C1 segment of cervical spinal cord (tissue), 14 donors: ENCODE measurements around the gene ZNF770.

ENCODE experiments used
- DNase-seq, 14 donors: peaks; one replicate each; lab custom pipeline; 2025; lab: John Stamatoyannopoulos, UW

ZNF770 gene, protein sequence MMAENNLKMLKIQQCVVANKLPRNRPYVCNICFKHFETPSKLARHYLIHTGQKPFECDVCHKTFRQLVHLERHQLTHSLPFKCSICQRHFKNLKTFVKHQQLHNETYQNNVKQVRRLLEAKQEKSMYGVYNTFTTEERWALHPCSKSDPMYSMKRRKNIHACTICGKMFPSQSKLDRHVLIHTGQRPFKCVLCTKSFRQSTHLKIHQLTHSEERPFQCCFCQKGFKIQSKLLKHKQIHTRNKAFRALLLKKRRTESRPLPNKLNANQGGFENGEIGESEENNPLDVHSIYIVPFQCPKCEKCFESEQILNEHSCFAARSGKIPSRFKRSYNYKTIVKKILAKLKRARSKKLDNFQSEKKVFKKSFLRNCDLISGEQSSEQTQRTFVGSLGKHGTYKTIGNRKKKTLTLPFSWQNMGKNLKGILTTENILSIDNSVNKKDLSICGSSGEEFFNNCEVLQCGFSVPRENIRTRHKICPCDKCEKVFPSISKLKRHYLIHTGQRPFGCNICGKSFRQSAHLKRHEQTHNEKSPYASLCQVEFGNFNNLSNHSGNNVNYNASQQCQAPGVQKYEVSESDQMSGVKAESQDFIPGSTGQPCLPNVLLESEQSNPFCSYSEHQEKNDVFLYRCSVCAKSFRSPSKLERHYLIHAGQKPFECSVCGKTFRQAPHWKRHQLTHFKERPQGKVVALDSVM

DNA sequence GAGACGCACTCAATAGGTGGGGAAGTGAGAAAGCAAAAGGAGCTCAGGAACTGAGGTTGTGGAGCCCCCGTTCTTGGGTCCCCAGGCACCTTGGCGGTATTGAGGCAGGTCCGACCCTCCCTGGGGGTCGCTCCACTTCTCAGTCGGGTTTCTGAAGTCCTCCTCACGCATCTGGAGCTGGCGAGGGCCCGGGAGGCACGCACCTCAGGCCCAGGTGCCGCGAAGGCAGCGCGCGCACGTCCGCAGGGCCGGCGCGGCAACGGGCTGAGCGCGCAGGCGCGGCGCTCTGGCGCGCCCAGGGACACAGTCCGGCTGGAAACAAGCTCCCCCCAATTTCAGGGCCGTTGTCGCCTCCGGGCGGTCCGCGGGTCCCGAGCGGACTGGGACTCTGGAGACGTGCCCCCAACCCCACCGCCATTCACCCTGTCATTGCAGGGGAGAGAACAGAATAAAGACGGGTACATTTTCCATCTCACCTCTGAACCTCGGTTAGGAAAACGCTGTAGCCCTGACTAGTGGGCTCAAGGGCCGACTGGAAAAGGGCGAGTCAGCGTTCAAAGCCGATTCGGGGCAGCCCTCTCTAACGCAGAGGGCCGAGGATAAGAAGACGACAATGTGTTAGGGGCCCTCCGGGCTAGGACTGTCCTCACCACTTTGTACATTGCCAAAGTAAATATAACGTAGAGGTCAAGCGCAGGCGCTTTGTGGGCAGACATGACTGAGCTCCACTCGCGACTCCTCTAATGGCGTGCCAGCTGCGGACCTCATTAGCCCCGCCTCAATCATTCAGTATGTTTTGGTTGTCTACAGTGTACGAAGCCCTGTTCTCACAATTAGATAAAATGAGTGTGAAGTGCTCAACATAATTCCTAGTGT is at the start of gene ZNF770:
ZNF770 (minus strand) TSS at position 261 of the 876 bp plus-strand sequence. CDS start 4,853 bp downstream, outside the sequence.
- peak; percentile 33 to 94 (median 76) for DNase-seq

DNA sequence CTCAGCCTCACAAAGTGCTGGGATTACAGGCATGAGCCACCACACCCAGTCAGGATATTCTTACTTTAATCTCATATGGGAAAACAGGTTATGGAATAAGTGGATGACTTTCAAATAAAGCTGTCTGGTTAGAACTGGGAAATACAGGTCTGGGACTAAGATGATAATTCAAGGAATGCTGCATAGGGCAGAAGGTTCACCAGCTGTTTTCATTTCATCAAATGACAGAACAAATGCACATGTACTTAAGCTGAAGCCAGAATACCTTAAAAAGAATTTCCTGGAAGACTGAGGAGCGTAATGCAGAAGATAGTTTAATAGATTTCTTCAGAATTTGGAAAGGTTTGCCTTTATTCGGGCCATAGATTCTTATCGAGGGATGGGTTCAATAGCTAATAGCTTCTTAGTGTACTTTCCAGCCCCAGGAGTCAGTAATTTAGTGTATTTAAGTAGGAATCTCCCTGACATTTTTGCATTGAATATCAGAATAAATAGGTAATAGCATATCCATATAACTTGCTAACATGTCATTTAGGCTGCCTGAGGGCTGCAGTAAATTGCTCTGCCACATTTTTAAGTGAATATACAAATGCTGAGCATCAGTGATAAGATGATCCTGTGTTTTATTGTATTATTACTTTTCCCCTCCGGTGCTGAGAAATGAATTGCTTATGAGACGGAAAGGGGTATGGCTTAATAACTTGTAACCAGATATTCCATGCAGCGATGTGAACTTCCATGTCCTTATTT is 40.3 kb upstream of the ZNF770 start:
- no peak for DNase-seq

GRCh38 chr15:35023804-35024203 is 35.7 kb upstream of the ZNF770 start:
- no peak for DNase-seq

DNA sequence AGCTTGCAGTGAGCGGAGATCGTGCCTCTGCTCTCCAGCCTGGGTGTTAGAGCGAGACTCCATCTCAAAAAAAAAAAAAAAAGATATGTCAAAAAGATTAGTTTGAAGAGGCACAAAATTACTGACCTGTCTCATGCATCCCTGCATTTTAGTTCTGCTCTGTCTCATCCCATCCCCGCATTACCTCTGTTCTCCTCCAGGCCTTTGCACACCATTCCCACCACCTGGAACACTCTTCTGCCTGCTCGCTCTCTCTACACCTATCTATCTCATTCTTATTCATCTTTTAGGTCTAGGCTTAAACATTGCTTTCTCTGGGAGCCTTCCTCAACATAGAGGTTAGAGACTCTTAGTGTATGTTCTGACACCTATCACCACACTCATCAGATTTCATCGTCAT is 32.9 kb upstream of the ZNF770 start:
- no peak for DNase-seq

GRCh38 chr15:35019404-35020327 is 31.6 kb upstream of the ZNF770 start:
- no peak for DNase-seq

- DNase-seq, result peak in 1 of 14 donors; percentile 2
Measured at GRCh38 chr15:35014241-35014640, 26.2 kb upstream of the ZNF770 start.

DNA sequence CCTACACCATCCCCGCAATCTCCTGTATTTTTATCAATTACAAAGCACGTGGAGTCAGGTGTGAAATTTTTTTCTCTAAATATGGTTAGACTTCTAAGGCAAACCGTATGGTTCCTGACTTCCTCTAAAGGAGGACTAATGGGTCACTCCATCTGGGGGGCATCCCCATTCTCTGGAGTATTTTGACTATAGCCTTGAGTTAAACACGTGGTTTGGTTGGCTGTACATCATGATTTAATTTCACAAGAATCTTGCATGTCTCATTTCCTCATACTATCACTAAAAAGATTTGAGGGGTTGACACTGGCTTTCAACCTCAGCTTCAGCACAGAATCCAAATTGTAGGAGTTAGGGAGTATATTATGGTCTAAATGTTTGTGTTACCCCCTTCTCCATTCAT is 25.3 kb upstream of the ZNF770 start:
- no peak for DNase-seq

DNA sequence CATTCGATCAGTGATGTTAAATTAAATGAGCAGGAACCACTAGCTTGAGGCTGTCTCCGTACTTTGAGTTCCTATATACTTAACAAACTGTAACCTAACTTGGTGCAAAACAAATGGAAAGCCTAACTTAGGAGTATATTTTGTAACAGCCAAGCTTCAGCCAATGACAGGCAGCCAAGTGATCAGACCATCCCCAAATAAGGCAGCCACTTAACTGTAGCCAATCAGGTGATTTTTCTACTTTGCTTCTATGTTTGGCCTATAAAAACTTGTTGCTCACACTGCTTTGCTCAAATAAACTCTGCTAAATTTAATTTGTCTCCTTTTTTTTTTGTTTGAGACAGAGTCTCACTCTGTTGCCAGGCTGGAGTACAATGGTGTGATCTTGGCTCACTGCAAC is 19.3 kb upstream of the ZNF770 start:
- no peak for DNase-seq

- DNase-seq, result no peak
Measured at GRCh38 chr15:35005933-35006332, 17.8 kb upstream of the ZNF770 start.

DNA sequence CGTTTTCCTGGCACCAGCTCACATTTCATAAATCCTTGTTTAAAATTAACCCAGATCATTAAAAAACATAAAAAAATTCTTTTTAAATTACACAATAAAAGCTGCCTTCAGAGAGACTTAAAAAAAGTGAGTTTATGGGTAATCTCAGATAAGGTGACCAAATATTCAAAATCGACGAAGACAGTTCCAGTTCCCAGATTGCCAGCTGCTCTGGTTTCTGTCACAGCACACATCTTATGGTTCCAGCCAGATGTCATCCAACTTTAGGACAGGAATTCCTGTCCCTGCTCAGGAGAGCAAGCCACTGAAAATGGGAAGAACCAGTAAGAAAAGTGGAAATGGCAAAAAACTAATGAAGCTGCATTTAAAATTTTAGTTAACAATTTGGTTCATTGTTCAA is 15.8 kb upstream of the ZNF770 start:
- no peak for DNase-seq

- no peak for DNase-seq
Measured at GRCh38 chr15:35000511-35000910, 12.4 kb upstream of the ZNF770 start.

DNA sequence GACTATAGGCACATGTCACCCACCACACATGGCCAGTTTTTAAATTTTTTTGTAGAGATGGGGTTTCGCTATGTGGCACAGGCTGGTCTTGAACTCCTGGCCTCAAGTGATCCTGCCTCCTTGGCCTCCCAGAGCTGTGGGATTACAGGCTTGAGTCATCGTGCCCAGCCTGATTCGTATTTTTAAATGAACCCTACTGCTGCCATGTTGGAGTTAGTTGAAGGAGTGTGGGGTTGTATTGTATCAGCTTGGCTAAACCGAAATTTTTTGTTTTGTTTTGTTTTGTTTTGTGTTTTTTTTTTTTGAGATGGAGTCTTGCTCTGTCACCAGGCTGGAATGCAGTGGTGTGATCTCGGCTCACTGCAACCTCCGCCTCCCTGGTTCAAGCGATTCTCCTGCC is 11.8 kb upstream of the ZNF770 start:
- DNase-seq, result no peak

DNA sequence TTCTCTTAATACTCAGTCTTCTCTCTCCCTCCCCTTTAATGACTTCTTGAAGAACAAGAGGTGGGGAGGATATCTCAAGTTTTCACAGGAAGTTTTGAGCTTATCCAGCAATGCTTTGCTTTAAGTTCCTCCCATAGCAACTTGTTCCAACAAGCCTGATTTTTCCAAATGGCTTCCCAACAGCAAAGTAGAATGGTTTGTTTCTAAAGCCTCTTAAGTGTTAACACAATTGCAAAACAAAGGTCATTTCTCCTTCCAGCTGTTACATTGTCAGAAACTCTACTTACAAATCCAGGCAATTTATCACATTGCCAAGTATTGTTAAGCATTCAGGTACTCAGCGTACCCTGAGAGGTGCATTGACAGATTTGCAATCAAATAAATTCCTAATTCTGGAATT is 6.8 kb upstream of the ZNF770 start:
- DNase-seq, result no peak

DNA sequence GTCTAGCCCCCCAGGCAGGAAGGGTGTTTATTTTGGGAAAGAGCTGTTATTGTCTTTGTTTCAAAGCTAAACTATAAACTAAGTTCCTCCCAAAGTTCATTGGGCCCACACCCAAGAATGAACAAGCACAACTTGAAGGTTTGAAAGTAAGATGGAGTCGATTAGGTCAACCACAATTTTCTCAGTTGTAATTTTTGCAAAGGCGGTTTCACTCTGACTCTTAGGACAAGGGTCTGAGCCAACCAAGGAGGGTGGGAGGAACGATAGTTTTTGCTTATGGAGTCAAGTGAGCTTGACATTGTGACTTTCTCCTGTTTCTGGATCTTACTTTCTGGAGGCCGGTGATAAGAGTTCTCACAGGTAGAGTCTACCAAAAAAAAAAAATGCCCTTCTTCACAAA is 5.8 kb upstream of the ZNF770 start:
- DNase-seq, result no peak

DNA sequence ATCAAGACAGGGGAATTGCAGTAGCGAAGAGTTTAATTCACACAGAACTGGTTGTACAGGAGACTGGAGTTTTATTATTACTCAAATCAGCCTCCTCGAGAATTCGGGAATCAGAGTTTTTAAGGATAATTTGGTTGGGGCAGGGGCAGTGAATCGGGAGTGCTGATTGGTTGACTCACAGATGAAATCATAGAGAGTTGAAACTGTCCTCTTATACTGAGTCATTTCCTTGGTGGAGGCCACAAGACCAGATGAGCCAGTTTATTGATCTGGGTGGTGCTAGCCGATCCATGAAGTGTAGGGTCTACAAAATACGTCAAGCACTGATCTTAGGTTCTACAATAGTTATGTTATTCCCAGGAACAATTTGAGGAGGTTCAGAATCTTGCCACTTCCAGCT is 5.3 kb upstream of the ZNF770 start:
- no peak for DNase-seq

- peak in 3 of 14 donors; percentile 40 to 57 (median 43) for DNase-seq
Measured at GRCh38 chr15:34987609-34988026, 469 bp downstream of the ZNF770 start.

- no peak for DNase-seq
Measured at GRCh38 chr15:34986771-34987480, 1.2 kb downstream of the ZNF770 start.

GRCh38 chr15:34986326-34986725 is 1.8 kb downstream of the ZNF770 start:
- no peak for DNase-seq

DNA sequence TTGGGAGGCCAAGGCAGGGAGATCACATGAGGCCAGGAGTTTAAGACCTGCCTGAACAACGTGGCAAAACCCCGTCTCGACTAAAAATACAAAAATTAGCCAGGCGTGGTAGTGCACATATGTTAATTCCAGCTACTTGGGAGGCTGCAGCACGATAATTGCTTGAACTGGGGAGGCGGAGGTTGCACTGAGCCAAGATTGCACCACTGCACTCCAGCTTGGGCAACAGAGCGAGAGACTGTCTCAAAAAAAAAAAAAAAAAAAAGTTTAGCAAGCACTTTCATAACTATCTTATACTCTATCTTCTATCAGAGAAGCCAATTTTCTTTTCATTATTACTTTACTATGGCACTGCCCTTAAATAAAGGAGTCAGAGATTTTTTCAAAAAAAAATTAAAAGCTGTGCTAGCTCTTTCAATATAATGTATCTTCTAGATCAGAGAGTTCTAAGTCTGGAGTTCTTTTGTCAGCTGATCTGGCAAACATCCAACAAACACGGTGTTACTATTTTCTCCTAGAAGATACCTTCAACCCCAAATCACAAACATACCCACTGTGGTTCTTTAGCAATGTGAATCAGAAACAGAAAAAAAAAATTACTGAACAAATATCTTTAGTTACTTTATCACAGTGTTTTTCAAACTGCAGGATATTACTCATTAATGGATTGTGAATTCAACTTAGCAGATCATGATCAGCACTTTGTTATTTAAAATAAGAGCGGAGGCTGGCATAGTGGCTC is 3.0 kb downstream of the ZNF770 start:
- DNase-seq, result no peak
